ENCODE data around the gene VIPR2. TPM values are rescaled to one million over a fixed set of nuclear protein-coding genes. Genes with fewer than 3 reads are reported as not detected.

Gene VIPR2
- total RNA-seq, 1 experiment from 2014 or later = not detected

DNA sequence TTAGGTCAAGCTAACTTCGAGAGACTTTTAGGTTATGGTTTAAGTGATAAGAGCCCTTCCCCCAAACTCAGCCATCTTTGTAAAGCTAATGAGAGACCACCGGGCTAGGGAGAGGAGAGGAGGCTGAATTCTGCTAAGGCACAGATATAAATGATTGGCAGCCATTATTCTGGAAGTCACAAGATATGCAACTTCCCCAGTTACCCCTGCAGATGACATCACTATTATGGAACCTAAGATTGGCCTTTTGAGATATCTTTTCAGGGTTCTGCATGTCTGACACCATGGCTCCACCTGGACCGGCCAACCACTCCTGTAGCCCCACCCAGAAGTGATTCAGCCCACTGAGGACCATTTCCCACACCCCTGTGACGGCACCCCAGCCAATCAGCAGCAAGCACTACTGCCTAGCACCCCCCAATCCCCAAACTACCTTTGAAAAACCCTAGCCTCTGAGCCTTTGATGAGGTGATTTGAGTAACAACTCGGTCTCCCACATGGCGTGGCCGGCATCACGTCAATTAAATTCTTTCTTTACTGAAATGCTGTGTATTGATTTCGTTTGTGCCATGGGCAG, 14.4 kb downstream of the VIPR2 start:
- Histone ChIP-seq H3K9me3 (ENCODE audit: insufficient read depth, low read depth) (no peaks in the 10 kb centered on the region), H3K9me2 (ENCODE audit: insufficient read depth) (no peaks in the 10 kb centered on the region), H3K4me2 (no peak overlapping the region), H3K27me3 (ENCODE audit: insufficient read depth, low read depth) (peaks cover 80% of the 10 kb centered on the region), H3K27ac (no peak overlapping the region), H3K79me2 (ENCODE audit: low read depth) (no peaks in the 10 kb centered on the region), H3K4me3 (no peak overlapping the region), H3K4me1 (replicated peaks; ENCODE audit: insufficient read depth) (no peaks in the 10 kb centered on the region), H3F3A (ENCODE audit: insufficient read depth, low read depth) (no peaks in the 10 kb centered on the region), H2AFZ (no peak overlapping the region), H3K36me3 (ENCODE audit: low read depth) (no peaks in the 10 kb centered on the region), H4K20me1 (ENCODE audit: insufficient read depth) (no peaks in the 10 kb centered on the region; the same call in 1 of the 2 replicates)
- intact Hi-C loops (cut with micrococcal nuclease; ENCODE audit: unreplicated experiment) = no loop called here
- TF ChIP-seq EZH2 (IDR thresholded peaks at IDR 0.05; ENCODE audit: low read depth) = no peak
- TF ChIP-seq, protein P1, sequence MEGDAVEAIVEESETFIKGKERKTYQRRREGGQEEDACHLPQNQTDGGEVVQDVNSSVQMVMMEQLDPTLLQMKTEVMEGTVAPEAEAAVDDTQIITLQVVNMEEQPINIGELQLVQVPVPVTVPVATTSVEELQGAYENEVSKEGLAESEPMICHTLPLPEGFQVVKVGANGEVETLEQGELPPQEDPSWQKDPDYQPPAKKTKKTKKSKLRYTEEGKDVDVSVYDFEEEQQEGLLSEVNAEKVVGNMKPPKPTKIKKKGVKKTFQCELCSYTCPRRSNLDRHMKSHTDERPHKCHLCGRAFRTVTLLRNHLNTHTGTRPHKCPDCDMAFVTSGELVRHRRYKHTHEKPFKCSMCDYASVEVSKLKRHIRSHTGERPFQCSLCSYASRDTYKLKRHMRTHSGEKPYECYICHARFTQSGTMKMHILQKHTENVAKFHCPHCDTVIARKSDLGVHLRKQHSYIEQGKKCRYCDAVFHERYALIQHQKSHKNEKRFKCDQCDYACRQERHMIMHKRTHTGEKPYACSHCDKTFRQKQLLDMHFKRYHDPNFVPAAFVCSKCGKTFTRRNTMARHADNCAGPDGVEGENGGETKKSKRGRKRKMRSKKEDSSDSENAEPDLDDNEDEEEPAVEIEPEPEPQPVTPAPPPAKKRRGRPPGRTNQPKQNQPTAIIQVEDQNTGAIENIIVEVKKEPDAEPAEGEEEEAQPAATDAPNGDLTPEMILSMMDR (conservative IDR thresholded peaks at IDR 0.05) = no peak
- DNase-seq = no peak
- ChIA-PET CTCF (no interaction called here), POLR2A (ENCODE audit: unreplicated experiment) (no interaction called here)
- BruUV-seq (replicated peaks) = no TSS peak

DNA sequence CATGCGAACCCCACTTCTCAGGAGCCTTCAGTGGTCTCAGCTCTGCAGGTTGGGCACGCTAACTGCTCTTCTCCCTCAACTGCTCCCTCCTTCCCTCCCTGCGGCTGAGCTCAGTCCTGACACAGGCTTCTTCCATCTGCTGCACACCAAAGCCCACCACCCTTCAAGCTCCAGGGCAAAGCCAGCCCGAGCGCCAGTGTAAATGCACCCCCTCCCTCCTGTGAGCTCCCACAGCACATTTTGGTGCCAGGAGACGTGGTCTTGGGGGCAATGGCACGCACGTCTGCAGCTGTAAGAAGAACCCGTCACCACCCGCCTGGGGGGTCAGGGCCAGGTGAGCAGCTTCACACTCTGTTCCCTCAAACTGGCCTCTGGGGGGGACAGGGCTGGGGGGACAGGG, 15.9 kb downstream of the VIPR2 start:
- TF ChIP-seq, protein P1 (conservative IDR thresholded peaks at IDR 0.05) = no peak
- TF ChIP-seq EZH2 (IDR thresholded peaks at IDR 0.05; ENCODE audit: low read depth) = no peak
- no TSS peak for BruUV-seq (replicated peaks)

DNA sequence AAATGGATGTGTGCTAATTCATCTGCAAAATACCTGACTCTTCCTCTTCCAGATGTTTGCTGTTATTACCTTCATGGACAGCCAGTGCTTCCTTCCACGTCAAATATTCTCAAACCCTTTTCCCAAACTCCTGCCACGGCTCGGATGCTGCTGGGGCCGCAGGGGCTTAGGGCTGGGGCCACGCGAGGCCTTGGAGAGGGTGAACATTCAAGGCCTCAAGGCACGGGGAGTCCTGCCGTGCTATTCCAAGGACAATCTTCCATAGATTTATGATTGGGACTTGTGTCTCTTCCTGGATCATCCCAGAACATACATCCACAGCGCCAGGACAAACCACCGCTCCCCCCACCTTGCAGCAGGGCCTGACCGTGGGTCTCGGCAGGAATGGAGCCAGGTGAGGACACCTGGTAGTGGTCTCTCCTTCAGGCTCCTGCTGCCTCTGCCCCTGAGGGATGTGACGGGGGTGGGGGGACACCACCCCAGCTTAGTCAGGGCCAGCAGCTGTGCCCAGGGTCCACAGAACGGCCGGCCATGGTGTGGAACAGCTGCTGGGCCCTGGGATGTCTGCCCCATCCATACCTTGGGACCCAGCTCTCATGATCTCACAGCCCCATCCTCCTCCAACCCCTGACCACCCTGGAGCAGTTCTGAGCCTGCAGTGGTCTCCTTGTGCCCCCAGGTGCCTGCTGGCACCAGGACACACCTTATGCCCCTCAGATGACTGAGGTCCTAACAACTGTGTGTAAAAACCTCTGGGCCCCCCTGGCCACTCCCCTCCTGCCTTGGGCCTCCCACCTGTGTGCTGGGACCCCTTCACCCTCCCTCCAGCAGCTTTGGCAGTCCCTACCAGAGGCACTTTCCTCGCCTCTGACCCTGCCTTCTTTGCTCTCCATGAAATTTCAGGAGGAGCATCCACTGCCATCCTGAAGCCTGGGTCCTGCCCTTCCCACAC, 16.7 kb downstream of the VIPR2 start:
- Histone ChIP-seq H3K9me2 (ENCODE audit: insufficient read depth) (no peaks in the 10 kb centered on the region), H2AFZ (no peak overlapping the region), H3K79me2 (ENCODE audit: low read depth) (no peaks in the 10 kb centered on the region), H3K9me3 (ENCODE audit: insufficient read depth, low read depth) (no peaks in the 10 kb centered on the region), H3K27me3 (ENCODE audit: insufficient read depth, low read depth) (peaks cover 84% of the 10 kb centered on the region), H4K20me1 (ENCODE audit: insufficient read depth) (no peaks in the 10 kb centered on the region; the same call in 1 of the 2 replicates), H3K4me2 (no peak overlapping the region), H3F3A (ENCODE audit: insufficient read depth, low read depth) (no peaks in the 10 kb centered on the region), H3K4me3 (no peak overlapping the region), H3K36me3 (ENCODE audit: low read depth) (no peaks in the 10 kb centered on the region), H3K27ac (no peak overlapping the region), H3K4me1 (replicated peaks; ENCODE audit: insufficient read depth) (no peaks in the 10 kb centered on the region)
- intact Hi-C loops (cut with micrococcal nuclease; ENCODE audit: unreplicated experiment) = no loop called here
- TF ChIP-seq, protein P1 (conservative IDR thresholded peaks at IDR 0.05) = no peak
- TF ChIP-seq EZH2 (IDR thresholded peaks at IDR 0.05; ENCODE audit: low read depth) = no peak
- BruUV-seq (replicated peaks) = no TSS peak
- no peak for DNase-seq
- ChIA-PET CTCF (no interaction called here), POLR2A (ENCODE audit: unreplicated experiment) (no interaction called here)

More for the DNA sequence above, 15.9 kb downstream of the VIPR2 start:
- Histone ChIP-seq H3F3A (ENCODE audit: insufficient read depth, low read depth) (no peaks in the 10 kb centered on the region), H3K9me3 (ENCODE audit: insufficient read depth, low read depth) (no peaks in the 10 kb centered on the region), H3K27me3 (ENCODE audit: insufficient read depth, low read depth) (peaks cover 82% of the 10 kb centered on the region), H3K4me2 (no peak overlapping the region), H3K4me1 (replicated peaks; ENCODE audit: insufficient read depth) (no peaks in the 10 kb centered on the region), H3K79me2 (ENCODE audit: low read depth) (no peaks in the 10 kb centered on the region), H3K4me3 (no peak overlapping the region), H3K36me3 (ENCODE audit: low read depth) (no peaks in the 10 kb centered on the region), H2AFZ (no peak overlapping the region), H3K27ac (no peak overlapping the region), H4K20me1 (ENCODE audit: insufficient read depth) (no peaks in the 10 kb centered on the region; the same call in 1 of the 2 replicates), H3K9me2 (ENCODE audit: insufficient read depth) (no peaks in the 10 kb centered on the region)
- CTCF ChIA-PET = no interaction called here
- no peak for DNase-seq
- intact Hi-C loops (cut with micrococcal nuclease; ENCODE audit: unreplicated experiment) = no loop called here
- POLR2A ChIA-PET (ENCODE audit: unreplicated experiment) = no interaction called here
